Gastroesophageal sphincter (tissue), 3 donors: Measurements from ENCODE around the gene CASKIN1.
"Not testable (repeated sequence)": the region's sequence is repeated elsewhere in the genome, so short reads cannot be mapped to it uniquely, and the experiment has no call there.

ENCODE experiments used
- CTCF ChIP-seq, 4 experiments: fragments of 200-600 bp in 2 of 4; fragments of 450-650 bp in 2 of 4; sonication (generic) in 1 of 4; IDR thresholded peaks; one replicate each; pipeline ENCODE4 v1.5.1; 2017 to 2019; ENCODE audit warnings: antibody characterized with exemption in 4 of 4, mild to moderate bottlenecking in 2 of 4, moderate library complexity in 2 of 4
- POLR2AphosphoS5 ChIP-seq: sonication (generic); formaldehyde crosslinking; IDR thresholded peaks from one replicate; pipeline ENCODE4 v1.6.1; 2017; ENCODE audit warnings: antibody characterized with exemption

DNA sequence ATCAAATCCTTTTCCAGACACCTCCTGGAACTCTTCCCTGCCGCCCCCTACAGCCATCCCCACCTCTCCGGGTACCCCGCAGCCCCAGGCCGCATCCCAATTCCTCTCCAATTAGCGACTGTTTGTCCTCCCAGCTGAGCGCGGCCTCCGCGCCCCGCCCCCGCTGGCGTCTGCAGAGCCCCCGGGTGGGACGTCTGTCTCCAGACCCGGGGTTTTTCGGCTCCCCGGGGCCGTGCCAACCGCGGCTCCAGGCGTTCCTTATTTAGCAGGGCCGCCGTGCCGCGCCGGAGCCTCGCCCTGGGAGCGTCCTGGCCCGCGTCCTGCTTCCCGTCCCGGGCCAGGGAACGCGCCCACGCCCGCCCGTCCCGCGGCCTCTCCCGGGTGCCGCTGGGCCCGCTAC lies 61.3 kb downstream of the CASKIN1 start:
- not testable (repeated sequence) for TF ChIP-seq CTCF (IDR thresholded peaks at IDR 0.05); POLR2AphosphoS5
